ENCODE measurements around the gene SLCO4A1.

DNA sequence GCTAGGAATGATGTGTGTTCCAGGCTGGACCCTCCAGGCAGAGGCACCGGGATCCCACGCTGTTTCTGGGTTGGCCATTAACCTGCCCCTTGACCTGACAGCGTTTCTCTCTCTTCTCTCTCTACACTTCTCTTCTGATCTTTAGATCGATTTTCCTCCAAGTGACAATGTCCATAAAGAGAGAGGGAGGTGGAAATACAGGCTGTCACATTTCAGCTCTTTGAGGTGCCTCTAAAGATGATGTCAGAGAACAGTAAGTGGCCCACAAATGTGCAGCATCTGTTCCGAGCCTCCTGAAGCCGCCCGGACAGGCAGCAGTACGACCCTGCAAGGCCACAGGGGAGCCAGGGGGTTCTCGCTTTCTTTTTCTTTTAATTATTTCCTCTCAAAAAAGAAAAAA, 2.5 kb upstream of the SLCO4A1 start:
- TF ChIP-seq, protein P1, sequence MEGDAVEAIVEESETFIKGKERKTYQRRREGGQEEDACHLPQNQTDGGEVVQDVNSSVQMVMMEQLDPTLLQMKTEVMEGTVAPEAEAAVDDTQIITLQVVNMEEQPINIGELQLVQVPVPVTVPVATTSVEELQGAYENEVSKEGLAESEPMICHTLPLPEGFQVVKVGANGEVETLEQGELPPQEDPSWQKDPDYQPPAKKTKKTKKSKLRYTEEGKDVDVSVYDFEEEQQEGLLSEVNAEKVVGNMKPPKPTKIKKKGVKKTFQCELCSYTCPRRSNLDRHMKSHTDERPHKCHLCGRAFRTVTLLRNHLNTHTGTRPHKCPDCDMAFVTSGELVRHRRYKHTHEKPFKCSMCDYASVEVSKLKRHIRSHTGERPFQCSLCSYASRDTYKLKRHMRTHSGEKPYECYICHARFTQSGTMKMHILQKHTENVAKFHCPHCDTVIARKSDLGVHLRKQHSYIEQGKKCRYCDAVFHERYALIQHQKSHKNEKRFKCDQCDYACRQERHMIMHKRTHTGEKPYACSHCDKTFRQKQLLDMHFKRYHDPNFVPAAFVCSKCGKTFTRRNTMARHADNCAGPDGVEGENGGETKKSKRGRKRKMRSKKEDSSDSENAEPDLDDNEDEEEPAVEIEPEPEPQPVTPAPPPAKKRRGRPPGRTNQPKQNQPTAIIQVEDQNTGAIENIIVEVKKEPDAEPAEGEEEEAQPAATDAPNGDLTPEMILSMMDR (conservative IDR thresholded peaks at IDR 0.05; ENCODE audit: low read depth, low read length), result no peak
- no peak for TF ChIP-seq MAZ (IDR thresholded peaks at IDR 0.05; ENCODE audit: borderline replicate concordance, low read depth, low read length)
- TF ChIP-seq, protein P2, sequence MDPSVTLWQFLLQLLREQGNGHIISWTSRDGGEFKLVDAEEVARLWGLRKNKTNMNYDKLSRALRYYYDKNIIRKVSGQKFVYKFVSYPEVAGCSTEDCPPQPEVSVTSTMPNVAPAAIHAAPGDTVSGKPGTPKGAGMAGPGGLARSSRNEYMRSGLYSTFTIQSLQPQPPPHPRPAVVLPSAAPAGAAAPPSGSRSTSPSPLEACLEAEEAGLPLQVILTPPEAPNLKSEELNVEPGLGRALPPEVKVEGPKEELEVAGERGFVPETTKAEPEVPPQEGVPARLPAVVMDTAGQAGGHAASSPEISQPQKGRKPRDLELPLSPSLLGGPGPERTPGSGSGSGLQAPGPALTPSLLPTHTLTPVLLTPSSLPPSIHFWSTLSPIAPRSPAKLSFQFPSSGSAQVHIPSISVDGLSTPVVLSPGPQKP (IDR thresholded peaks at IDR 0.05; ENCODE audit: borderline replicate concordance, low read depth, low read length), result no peak
- TF ChIP-seq POLR2A (IDR thresholded peaks at IDR 0.05; ENCODE audit: low read depth, low read length), result no peak
- no peak for TF ChIP-seq MAFK (IDR thresholded peaks at IDR 0.05; ENCODE audit: low read depth, low read length)
- no peak for TF ChIP-seq RFX5 (IDR thresholded peaks at IDR 0.05; ENCODE audit: low read depth, low read length)
- no peak for TF ChIP-seq FOS (IDR thresholded peaks at IDR 0.05; ENCODE audit: low read depth, low read length)

All from IMR-90 (cell line).